PC-3 (cell line): ENCODE measurements around the gene GRIK1.

Experiments
- EZH2 ChIP-seq: fragments of 300-600 bp; sonication (generic); IDR thresholded peaks from one replicate; pipeline ENCODE4 v1.6.1; 2017; ENCODE audit warnings: antibody characterized with exemption, mild to moderate bottlenecking, low read length; ENCODE audit not compliant: unreplicated experiment
- EZH2phosphoT487 ChIP-seq: fragments of 300-600 bp; sonication (generic); IDR thresholded peaks from 2 replicates; pipeline ENCODE4 v1.6.1; 2018; ENCODE audit warnings: mild to moderate bottlenecking, antibody characterized with exemption, low read length, borderline replicate concordance
- TF ChIP-seq, protein P1 (sequence below): fragments of 300-600 bp; sonication (generic); conservative IDR thresholded peaks from 2 replicates; pipeline ENCODE4 v1.5.1; 2017; ENCODE audit warnings: antibody characterized with exemption, low read depth, mild to moderate bottlenecking, low read length

DNA sequence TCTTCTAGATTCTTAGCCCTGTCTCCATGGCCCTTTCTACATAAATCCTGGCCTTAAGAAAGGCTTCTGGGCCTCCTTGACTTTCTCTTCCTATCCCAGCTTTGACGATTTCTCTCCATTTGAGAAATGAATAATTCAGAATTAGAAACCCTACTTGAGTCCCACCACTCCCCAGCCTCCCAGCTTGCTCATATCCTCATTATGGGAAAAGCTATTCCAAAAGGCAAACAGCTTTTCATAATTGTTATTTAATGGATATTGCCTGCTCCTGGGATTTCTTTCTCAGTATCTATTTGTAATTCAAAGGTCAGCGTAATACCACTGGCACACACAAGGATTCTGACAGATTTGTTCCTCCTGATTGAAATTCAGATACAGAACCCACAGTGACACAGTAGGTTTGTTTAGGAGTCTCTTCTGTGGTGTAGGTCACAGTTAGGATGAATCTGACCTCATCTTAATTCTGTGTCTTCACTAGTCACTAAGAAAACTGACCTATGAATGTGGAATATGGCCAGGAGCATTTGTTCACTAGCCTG, 121.3 kb downstream of the GRIK1 start:
- TF ChIP-seq, protein P1, sequence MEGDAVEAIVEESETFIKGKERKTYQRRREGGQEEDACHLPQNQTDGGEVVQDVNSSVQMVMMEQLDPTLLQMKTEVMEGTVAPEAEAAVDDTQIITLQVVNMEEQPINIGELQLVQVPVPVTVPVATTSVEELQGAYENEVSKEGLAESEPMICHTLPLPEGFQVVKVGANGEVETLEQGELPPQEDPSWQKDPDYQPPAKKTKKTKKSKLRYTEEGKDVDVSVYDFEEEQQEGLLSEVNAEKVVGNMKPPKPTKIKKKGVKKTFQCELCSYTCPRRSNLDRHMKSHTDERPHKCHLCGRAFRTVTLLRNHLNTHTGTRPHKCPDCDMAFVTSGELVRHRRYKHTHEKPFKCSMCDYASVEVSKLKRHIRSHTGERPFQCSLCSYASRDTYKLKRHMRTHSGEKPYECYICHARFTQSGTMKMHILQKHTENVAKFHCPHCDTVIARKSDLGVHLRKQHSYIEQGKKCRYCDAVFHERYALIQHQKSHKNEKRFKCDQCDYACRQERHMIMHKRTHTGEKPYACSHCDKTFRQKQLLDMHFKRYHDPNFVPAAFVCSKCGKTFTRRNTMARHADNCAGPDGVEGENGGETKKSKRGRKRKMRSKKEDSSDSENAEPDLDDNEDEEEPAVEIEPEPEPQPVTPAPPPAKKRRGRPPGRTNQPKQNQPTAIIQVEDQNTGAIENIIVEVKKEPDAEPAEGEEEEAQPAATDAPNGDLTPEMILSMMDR, result no peak
- TF ChIP-seq EZH2phosphoT487, result no peak
- TF ChIP-seq EZH2, result no peak
